Activated CD8-positive, alpha-beta memory T cell treated with anti-CD3 and anti-CD28 coated beads for 36 hours (primary cell): ENCODE results near the gene N4BP2L2. TPM values are rescaled to one million over a fixed set of nuclear protein-coding genes. Genes with fewer than 3 reads are reported as not detected.

Source experiments
- CTCF ChIA-PET: fragments of 350-600 bp; sonication (Branson Sonifier 250); formaldehyde crosslinking; loops from one replicate; lab custom pipeline; 2021; ENCODE audit warnings: antibody characterized with exemption; lab: Charles Lee
- POLR2A ChIA-PET: fragments of 350-600 bp; sonication (Branson Sonifier 250); formaldehyde crosslinking; loops from one replicate; lab custom pipeline; 2021; ENCODE audit warnings: antibody characterized with exemption; lab: Charles Lee
- total RNA-seq, 2 experiments: library from RNA; stranded (reverse); gene quantifications; one replicate each; pipeline ENCODE4 v1.2.3, GENCODE V29; 2021

The N4BP2L2 gene
- total RNA-seq, 2 experiments from 2014 or later, result 66.8 to 72.1 TPM

DNA sequence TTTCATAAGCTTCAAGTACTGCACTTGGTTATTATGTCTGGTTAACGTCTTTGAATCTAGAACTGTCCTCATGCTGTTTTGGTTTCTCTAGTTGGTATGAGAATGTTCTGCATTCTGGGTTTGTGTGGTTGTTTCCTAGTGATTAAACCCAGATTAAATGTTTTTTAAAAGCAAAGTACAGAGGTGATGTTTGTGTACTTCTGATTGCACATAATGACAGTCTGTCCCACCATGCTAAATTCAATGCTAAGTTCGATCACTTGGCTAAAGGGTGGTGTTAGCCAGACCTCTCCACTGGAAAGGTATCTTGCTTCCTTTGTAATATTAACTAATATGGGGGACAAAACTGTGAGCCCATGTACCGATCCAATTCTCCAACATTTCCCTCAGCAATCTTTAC is 125.3 kb downstream of the N4BP2L2 start:
- CTCF ChIA-PET, result no interaction called here
- POLR2A ChIA-PET, result no interaction called here

DNA sequence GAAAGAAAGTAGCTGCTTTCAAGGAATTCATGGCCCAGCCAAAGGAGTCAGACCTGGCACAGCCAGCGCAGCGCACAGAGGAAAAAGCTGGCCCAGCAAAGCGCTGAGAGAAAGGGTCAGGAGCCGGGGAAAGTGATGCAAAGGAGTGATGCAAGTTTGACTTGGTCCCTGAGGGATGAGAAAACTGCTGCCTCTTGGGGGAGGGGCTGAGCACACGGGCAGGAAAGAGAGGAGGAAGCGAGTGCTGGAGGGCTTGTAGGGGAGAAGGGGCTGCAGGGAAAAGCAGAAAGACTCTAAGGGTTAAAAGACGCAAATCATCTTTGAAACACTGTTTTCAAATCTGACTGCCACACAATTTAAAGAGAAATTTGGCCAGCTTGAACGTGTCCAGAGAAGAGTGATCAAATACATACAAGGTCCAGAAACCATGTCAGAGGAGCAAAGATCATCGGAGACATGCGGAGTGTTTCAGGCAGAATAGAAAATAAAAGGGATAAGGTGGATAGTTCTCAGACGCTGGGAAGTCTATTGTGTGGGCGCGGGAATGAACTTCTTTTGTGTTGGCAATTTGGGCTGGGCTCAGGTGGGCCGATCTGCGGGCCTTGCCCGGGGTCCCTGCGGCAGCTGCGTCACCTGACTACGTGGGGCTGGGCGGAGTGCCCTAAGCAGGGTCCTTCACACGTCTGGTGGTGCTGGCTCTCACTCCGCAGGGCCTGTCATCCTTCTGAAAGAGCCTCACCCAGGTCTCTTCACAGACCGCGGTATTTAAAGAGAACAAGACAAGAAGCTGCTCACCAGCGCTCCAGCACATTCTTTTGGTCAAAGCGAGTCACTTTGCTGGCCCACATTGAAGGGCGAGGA is 128.8 kb downstream of the N4BP2L2 start:
- POLR2A ChIA-PET, result no interaction called here
- CTCF ChIA-PET, result no interaction called here

DNA sequence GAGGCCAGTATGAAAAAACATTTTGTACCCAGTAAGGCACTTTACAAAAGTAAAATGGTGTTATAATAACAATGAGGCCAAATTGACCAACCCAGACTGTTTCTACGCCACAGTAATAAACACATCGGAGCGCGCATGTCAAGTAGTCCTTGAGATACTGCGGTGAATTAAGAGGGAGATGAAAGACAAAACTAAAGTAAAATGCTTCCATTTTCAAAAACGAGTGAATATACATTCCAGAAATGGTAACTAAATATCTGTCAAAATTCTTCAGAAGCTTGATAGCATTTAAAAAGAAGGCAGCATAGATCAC is 129.6 kb downstream of the N4BP2L2 start:
- CTCF ChIA-PET, result interaction anchor here (1.3 kb wide), 1 partner anchor 19 kb away, joined by 4 read pairs; the partner anchor contains the start of gene N4BP2L1

DNA sequence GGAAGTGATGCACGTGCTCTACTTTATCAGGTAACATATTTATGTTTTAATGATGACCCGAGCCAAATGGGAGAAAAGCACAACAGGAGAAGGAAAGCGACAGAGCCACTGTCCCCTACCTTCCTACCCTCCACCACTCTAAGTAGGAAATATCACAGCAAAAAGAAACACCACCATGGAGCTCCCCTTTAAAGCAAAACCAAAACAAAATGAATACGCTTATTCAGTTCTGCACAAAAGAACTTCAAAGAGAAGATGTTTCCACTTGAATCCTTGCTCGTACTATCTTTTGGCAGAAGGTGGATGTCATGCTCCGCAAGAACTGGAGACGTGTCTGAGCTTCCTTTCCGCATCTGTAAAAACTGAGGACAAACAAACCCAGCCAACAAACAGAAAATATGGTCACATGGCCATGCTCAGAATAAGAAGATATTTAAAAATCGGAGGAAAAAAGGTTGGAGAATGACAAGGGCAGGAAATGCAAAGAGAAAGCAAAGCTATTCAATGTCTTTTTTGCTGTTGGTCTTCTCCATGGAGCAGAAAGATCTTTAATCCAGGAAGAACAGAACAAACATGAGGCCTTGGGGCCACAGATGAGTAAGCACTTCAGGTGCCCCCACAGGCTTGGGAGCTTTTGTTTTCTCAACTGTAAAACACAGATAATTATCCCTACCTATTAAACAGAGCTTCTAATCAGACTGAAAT is 130.1 kb downstream of the N4BP2L2 start:
- POLR2A ChIA-PET, result no interaction called here
- CTCF ChIA-PET, result interaction anchor here (1.3 kb wide), 1 partner anchor 20 kb away, joined by 4 read pairs; the partner anchor contains the start of gene N4BP2L1

More for the DNA sequence above, 129.6 kb downstream of the N4BP2L2 start:
- POLR2A ChIA-PET, result no interaction called here

DNA sequence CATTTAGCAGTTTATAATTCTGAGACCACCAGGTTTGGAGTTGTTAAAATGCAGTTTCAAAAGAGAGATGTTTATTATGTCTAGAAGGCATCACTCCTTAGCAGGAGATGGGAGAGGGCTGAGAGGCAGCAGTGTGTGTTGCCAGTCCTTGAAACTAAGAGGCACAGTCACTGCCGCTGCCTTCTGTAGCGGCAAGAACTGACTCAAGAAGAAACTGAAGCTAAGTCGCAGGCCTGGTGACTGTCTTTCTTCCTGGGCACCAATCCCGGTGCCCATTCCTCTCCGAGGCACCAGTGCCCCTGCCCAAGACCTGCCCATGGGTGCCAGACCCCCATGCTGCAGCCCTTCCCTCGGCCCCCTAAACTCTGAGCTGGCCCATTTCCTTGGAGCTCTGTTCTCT is 130.7 kb downstream of the N4BP2L2 start:
- CTCF ChIA-PET, result interaction anchor here (1.3 kb wide), 1 partner anchor 20 kb away, joined by 4 read pairs; the partner anchor contains the start of gene N4BP2L1
- POLR2A ChIA-PET, result no interaction called here

DNA sequence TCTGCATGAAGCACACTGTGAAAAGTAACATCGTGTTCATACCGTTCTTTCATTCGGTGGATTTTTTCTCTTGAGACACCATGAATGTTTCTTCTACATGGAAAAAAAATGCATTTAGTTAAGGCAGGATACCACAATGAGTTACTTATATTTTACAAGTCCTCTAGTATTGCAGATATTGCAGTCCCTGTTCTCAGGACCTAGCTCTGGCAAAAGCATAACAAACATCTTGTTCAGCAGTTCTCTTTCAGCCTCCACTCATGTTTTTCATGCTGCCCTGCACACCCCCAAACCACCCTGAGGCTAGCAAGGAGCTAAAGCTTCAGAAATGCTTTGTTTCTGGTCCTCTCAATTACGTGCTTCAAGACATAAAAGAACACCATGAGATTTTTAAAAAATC is 135.5 kb downstream of the N4BP2L2 start:
- POLR2A ChIA-PET, result no interaction called here
- CTCF ChIA-PET, result no interaction called here

DNA sequence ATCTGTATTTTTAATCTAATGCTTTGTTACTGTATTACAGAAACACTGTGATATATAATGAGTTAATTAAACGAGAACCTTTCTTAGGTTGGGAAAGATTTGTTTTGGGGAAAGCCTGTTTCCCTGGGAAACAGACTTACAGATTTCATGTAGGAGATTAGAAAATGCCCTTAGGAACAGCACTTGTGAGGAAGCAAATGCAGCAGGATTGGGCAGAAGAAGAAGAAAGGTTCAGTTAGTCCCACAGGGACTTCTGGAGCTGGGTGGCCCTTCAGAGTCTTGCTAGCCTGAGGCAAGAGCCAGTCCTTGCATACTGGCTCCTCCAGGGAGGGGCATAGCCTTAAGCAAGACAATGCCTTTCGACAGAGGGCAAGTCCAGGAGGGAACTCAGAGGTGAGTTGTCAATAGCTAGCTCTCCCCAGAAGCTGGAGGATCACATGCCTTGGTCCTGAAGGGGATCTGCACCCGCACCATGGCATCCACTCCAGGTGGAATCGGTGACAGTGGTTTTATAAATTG is 147.4 kb downstream of the N4BP2L2 start:
- CTCF ChIA-PET, result interaction anchor here (0.5 to 1.3 kb wide), 2 partner anchors 76 to 111 kb away, joined by 3 to 4 read pairs; partner anchors contain the start of genes BRCA2 and ZAR1L
- POLR2A ChIA-PET, result no interaction called here

DNA sequence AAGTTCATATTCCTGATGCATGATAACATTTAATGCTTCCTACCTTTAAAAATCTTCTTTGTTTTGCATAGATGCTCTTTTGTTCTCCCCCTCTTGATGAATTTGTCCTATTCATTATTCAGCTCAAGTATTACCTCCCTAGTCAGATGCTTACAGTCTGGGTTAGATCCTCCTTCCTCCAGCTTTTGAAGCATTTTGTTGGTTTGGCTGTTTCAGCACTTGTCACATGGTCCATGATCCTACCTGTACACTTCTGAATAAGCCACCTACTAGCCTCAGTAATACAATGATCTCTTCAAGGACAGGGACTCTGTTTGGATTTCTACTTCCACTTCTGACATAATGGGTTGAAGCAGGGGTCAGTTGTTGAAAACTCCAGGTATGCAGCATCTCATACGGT is 148.1 kb downstream of the N4BP2L2 start:
- CTCF ChIA-PET, result interaction anchor here (1.3 kb wide), 1 partner anchor 75 kb away, joined by 4 read pairs; the partner anchor contains the start of genes BRCA2 and ZAR1L
- POLR2A ChIA-PET, result interaction anchor here (1.0 kb wide), 1 partner anchor 75 kb away, joined by 4 read pairs; no protein-coding TSS in a partner anchor

DNA sequence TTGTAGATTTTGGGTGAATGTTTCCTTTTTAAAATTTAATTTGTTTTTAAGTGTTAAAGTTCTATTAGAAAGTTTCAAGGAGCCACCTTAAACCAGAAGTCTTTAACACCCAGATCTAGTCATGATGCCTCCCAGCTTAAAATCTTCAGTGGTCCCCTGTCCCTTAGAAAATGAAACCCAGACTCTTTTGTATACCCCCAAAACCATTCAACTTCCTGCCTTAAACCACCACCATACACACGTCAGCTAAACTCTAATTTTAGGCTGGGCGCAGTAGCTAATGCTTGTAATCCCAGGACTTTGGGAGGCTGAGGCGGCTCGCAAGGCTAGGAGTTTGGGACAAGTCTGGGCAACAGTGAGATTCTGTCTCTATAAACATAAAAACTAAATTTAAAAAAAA is 148.5 kb downstream of the N4BP2L2 start:
- ChIA-PET CTCF (interaction anchor here (1.3 kb wide), 1 partner anchor 75 kb away, joined by 4 read pairs; the partner anchor contains the start of genes BRCA2 and ZAR1L), POLR2A (interaction anchor here (1.0 kb wide), 1 partner anchor 74 kb away, joined by 4 read pairs; no protein-coding TSS in a partner anchor)

DNA sequence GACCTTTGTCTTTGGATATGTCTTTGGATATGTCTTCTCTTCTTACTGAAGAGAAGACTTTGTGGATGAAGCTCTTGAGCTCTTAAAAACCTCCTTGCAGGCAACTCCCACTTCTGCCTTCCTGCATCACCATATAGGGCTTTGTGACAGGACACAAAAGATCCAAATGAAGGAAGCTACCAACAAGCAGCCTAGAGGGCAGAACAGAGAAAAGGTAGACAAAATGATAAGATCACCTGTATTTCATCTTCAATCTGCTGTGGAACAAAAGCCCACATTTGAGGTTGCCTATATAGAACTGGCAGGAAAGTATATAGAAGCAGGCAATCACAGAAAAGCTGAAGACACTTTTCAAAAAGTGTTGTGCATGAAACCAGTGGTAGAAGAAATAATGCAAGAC is 153.2 kb downstream of the N4BP2L2 start:
- CTCF ChIA-PET, result no interaction called here
- POLR2A ChIA-PET, result no interaction called here

DNA sequence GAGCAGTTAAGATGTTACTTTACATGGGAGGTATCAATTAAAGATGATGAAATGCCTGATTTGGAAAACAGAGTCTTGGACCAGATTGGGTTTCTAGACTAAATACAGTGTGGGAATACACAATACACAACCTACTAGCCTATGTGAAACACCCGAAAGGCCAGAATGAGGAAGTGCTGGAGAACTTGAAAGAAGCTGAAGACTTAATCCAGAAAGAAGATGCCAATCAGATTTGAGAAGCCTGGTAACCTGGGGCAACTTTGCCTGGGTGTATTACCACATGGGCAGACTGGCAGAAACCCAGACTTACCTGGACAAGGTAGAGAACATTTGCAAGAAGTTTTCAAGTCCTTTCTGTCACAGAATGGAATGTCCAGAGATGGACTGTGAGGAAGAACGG is 153.9 kb downstream of the N4BP2L2 start:
- ChIA-PET POLR2A (no interaction called here), CTCF (no interaction called here)

DNA sequence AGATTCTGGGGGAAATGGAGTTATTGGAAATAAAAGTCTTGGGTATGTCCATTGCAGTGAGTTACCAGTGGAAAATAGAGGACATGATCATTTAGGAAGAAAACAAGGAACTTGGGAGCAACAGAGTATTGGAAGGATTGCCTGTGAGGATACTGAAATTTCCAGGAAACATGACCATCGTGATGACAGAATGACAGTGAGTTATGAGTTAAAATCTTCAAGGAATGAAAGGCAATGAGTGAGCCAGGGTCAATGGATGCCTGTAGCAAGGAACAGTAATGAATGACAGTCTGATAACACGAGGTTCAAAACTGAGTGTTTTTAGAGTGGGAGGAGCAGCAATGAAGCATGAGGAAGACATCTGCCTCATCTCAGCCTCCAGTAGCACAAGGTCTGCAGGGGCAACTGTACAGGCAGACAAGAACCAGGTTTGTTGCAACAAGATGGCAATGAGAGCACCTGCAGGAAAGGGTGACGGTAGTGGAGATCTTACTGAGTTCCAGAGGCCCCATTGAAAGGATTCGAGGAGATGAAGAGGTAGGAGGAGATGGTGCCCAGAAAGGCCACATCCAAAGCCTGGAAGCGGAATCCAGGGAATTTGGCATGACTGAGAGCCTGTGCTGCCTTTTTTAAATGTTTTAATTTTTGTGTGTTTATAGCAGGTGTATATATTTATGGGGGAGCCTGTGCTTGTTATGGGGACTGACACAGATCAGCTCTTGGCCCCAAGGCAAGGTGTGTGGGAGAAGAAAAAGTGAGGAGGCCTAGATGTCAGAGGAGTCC is 154.6 kb downstream of the N4BP2L2 start:
- ChIA-PET POLR2A (no interaction called here), CTCF (no interaction called here)

Other genes with a start within 250 kb of the N4BP2L2 start
- gene ZAR1L, start 223.4 kb downstream of the N4BP2L2 start, total RNA-seq, result not detected
- gene BRCA2, start 223.3 kb downstream of the N4BP2L2 start, total RNA-seq, result 10 to 100 TPM; 17.7 to 18.4 TPM
- 10 to 100 TPM; 10.7 to 12.9 TPM for gene N4BP2L1, start 110.7 kb downstream of the N4BP2L2 start, total RNA-seq
- 10 to 100 TPM; 45.6 to 47.2 TPM for gene PDS5B, start 47.7 kb upstream of the N4BP2L2 start, total RNA-seq